ENCODE measurements around the gene WDR86. TPM values are rescaled to one million over a fixed set of nuclear protein-coding genes. Genes with fewer than 3 reads are reported as not detected.

WDR86 gene
- total and polyA plus RNA-seq, 2 experiments from 2014 or later: not detected

GRCh38 chr7:151341357-151342101, 68.3 kb downstream of the WDR86 start, which contains the start of gene NUB1:
Gene NUB1 (plus strand): TSS chr7:151341812. CDS start chr7:151345350, 3,538 bp downstream.
- Histone ChIP-seq H3K36me3 (ENCODE audit: low read depth) (peaks cover 4% of the 10 kb centered on the region; the same call in 1 of the 2 replicates), H3K4me3 (peak within 1 kb of the TSS; percentile 100), H4K20me1 (ENCODE audit: insufficient read depth) (no peaks in the 10 kb centered on the region), H3K9me3 (ENCODE audit: low read depth) (no peaks in the 10 kb centered on the region), H3K4me2 (ENCODE audit: unreplicated experiment) (peak within 1 kb of the TSS; percentile 100), H3K27ac (peak within 1 kb of the TSS; percentile 22), H3K27me3 (replicated peaks; ENCODE audit: insufficient read depth) (no peaks in the 10 kb centered on the region), H2AFZ (peak within 1 kb of the TSS; percentile 89), H3K9ac (peak within 1 kb of the TSS; percentile 93), H3K4me1 (ENCODE audit: insufficient read depth) (peaks cover 14% of the 10 kb centered on the region), H3K79me2 (ENCODE audit: insufficient read depth) (peaks cover 29% of the 10 kb centered on the region), H3F3A (ENCODE audit: insufficient read depth) (peaks cover 4% of the 10 kb centered on the region; the same call in 1 of the 2 replicates), H3K9me2 (ENCODE audit: insufficient read depth) (no peaks in the 10 kb centered on the region)
- no peak for TF ChIP-seq EZH2phosphoT487 (IDR thresholded peaks at IDR 0.05; ENCODE audit: insufficient read depth, low read depth)
- no peak for TF ChIP-seq EZH2 (IDR thresholded peaks at IDR 0.05; ENCODE audit: insufficient read depth, poor library complexity, severe bottlenecking)
- 1 to 2% methylated on average over 39 to 54 of the region's 72 CpGs for WGBS, 2 experiments (ENCODE audit: low coverage in 1 of 2, low lambda C conversion rate in 2 of 2, missing lambda C conversion rate in 2 of 2)
- in situ Hi-C loops (cut with MboI): no loop called here
- DNase-seq: peak; percentile 97

GRCh38 chr7:151340794-151341356, 69.0 kb downstream of the WDR86 start:
- 41 to 43% methylated on average over 12 of the region's 12 CpGs for WGBS, 2 experiments (ENCODE audit: low coverage in 1 of 2, low lambda C conversion rate in 2 of 2, missing lambda C conversion rate in 2 of 2)
- Histone ChIP-seq H3K9ac (no peak overlapping the region; the same call in 1 of the 2 replicates), H3K9me3 (ENCODE audit: low read depth) (no peaks in the 10 kb centered on the region), H3K36me3 (ENCODE audit: low read depth) (peaks cover 3% of the 10 kb centered on the region; the same call in 1 of the 2 replicates), H3F3A (ENCODE audit: insufficient read depth) (peaks cover 3% of the 10 kb centered on the region; the same call in 1 of the 2 replicates), H3K4me3 (peak overlapping the region; percentile 100), H3K27ac (no peak overlapping the region), H3K79me2 (ENCODE audit: insufficient read depth) (peaks cover 29% of the 10 kb centered on the region), H4K20me1 (ENCODE audit: insufficient read depth) (no peaks in the 10 kb centered on the region), H3K9me2 (ENCODE audit: insufficient read depth) (no peaks in the 10 kb centered on the region), H3K4me1 (ENCODE audit: insufficient read depth) (peaks cover 9% of the 10 kb centered on the region), H2AFZ (peak overlapping the region; percentile 89), H3K27me3 (replicated peaks; ENCODE audit: insufficient read depth) (no peaks in the 10 kb centered on the region), H3K4me2 (ENCODE audit: unreplicated experiment) (peak overlapping the region; percentile 47)
- peak; percentile 26 for DNase-seq
- in situ Hi-C loops (cut with MboI): no loop called here
- TF ChIP-seq EZH2phosphoT487 (IDR thresholded peaks at IDR 0.05; ENCODE audit: insufficient read depth, low read depth) (no peak), EZH2 (IDR thresholded peaks at IDR 0.05; ENCODE audit: insufficient read depth, poor library complexity, severe bottlenecking) (no peak)

GRCh38 chr7:151339651-151340382, 70.0 kb downstream of the WDR86 start:
- in situ Hi-C loops (cut with MboI): no loop called here
- peaks cover 9% of the 10 kb centered on the region for H3K4me1 ChIP-seq (ENCODE audit: insufficient read depth)
- WGBS, 2 experiments (ENCODE audit: low coverage in 1 of 2, low lambda C conversion rate in 2 of 2, missing lambda C conversion rate in 2 of 2): 70 to 76% methylated on average over 7 of the region's 7 CpGs
- no peaks in the 10 kb centered on the region for H4K20me1 ChIP-seq (ENCODE audit: insufficient read depth)
- H3K27me3 ChIP-seq (replicated peaks; ENCODE audit: insufficient read depth): no peaks in the 10 kb centered on the region
- no peak overlapping the region for H3K4me3 ChIP-seq
- no peaks in the 10 kb centered on the region for H3K9me3 ChIP-seq (ENCODE audit: low read depth)
- peak overlapping the region; percentile 13; the same call in 1 of the 2 replicates for H2AFZ ChIP-seq
- DNase-seq: no peak
- H3K9ac ChIP-seq: no peak overlapping the region
- H3K27ac ChIP-seq: no peak overlapping the region
- TF ChIP-seq EZH2 (IDR thresholded peaks at IDR 0.05; ENCODE audit: insufficient read depth, poor library complexity, severe bottlenecking): no peak
- TF ChIP-seq EZH2phosphoT487 (IDR thresholded peaks at IDR 0.05; ENCODE audit: insufficient read depth, low read depth): no peak
- H3K79me2 ChIP-seq (ENCODE audit: insufficient read depth): peaks cover 28% of the 10 kb centered on the region
- H3K9me2 ChIP-seq (ENCODE audit: insufficient read depth): no peaks in the 10 kb centered on the region
- H3F3A ChIP-seq (ENCODE audit: insufficient read depth): no peaks in the 10 kb centered on the region
- H3K4me2 ChIP-seq (ENCODE audit: unreplicated experiment): no peak overlapping the region
- no peaks in the 10 kb centered on the region for H3K36me3 ChIP-seq (ENCODE audit: low read depth)

DNA sequence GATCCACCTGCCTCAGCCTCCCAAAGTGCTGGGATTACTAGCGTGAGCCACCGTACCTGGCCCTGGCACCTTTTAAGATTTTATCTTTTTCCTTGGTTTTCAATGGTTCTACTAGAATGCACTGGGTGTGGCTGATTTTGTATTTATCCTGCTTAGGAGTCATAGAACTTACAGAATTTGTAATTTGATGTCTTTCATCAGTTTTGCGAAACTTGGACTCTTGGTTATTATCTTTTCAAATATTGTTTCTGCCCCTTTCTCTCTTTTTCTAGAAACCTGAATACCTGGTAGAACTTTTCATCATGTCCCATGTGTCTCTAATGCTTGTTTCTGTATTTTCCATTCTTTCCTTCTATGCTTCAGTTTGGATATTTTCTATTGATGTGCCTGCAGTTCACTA, 71.0 kb downstream of the WDR86 start:
- Histone ChIP-seq H3K36me3 (ENCODE audit: low read depth) (no peaks in the 10 kb centered on the region), H3K4me2 (ENCODE audit: unreplicated experiment) (no peak overlapping the region), H3K27me3 (replicated peaks; ENCODE audit: insufficient read depth) (no peaks in the 10 kb centered on the region), H3K79me2 (ENCODE audit: insufficient read depth) (peaks cover 20% of the 10 kb centered on the region), H3K9me3 (ENCODE audit: low read depth) (no peaks in the 10 kb centered on the region), H3K9me2 (ENCODE audit: insufficient read depth) (no peaks in the 10 kb centered on the region), H2AFZ (no peak overlapping the region), H4K20me1 (ENCODE audit: insufficient read depth) (no peaks in the 10 kb centered on the region), H3K27ac (no peak overlapping the region), H3F3A (ENCODE audit: insufficient read depth) (no peaks in the 10 kb centered on the region), H3K9ac (no peak overlapping the region), H3K4me1 (ENCODE audit: insufficient read depth) (peaks cover 9% of the 10 kb centered on the region), H3K4me3 (no peak overlapping the region)
- DNase-seq: no peak
- in situ Hi-C loops (cut with MboI): no loop called here
- WGBS, 2 experiments (ENCODE audit: low coverage in 1 of 2, low lambda C conversion rate in 2 of 2, missing lambda C conversion rate in 2 of 2): 89 to 92% methylated on average over 3 of the region's 3 CpGs
- no peak for TF ChIP-seq EZH2phosphoT487 (IDR thresholded peaks at IDR 0.05; ENCODE audit: insufficient read depth, low read depth)
- no peak for TF ChIP-seq EZH2 (IDR thresholded peaks at IDR 0.05; ENCODE audit: insufficient read depth, poor library complexity, severe bottlenecking)
